Neural cell (in vitro differentiated cells): ENCODE measurements around the gene KRTAP9-4.

Experiments
- EP300 ChIP-seq: fragments of 450-650 bp; conservative IDR thresholded peaks from 2 replicates; pipeline ENCODE4 v1.6.1; 2014; ENCODE audit warnings: antibody characterized with exemption, mild to moderate bottlenecking, moderate library complexity; ENCODE audit not compliant: poor library complexity, severe bottlenecking
- EZH2 ChIP-seq: fragments of 200-600, 300-800 bp; shearing (Covaris generic), sonication (generic); IDR thresholded peaks from 2 replicates; pipeline ENCODE4 v1.6.1; 2014; ENCODE audit warnings: antibody characterized with exemption, low read length, borderline replicate concordance, mild to moderate bottlenecking; ENCODE audit not compliant: insufficient read depth, poor library complexity, severe bottlenecking
- MXI1 ChIP-seq: fragments of 450-650 bp; conservative IDR thresholded peaks from 2 replicates; pipeline ENCODE4 v1.6.1; 2014; ENCODE audit warnings: antibody characterized with exemption, mild to moderate bottlenecking; ENCODE audit not compliant: poor library complexity, severe bottlenecking
- POLR2AphosphoS5 ChIP-seq: IDR thresholded peaks from 2 replicates; pipeline ENCODE4 v1.6.1; 2012
- RAD21 ChIP-seq: fragments of 450-650 bp; conservative IDR thresholded peaks from 2 replicates; pipeline ENCODE4 v1.6.1; 2014; ENCODE audit warnings: antibody characterized with exemption, mild to moderate bottlenecking, moderate library complexity
- SMC3 ChIP-seq: fragments of 450-650 bp; conservative IDR thresholded peaks from 2 replicates; pipeline ENCODE4 v1.6.1; 2014; ENCODE audit warnings: antibody characterized with exemption, mild to moderate bottlenecking, moderate library complexity; ENCODE audit not compliant: poor library complexity
- TF ChIP-seq, protein P1 (sequence below): fragments of 450-650 bp; IDR thresholded peaks from 2 replicates; pipeline ENCODE4 v1.5.1; 2014; ENCODE audit warnings: antibody characterized with exemption, mild to moderate bottlenecking, moderate library complexity; ENCODE audit not compliant: poor library complexity, severe bottlenecking
- TF ChIP-seq, protein P2 (sequence below): IDR thresholded peaks from 2 replicates; pipeline ENCODE4 v1.6.1; 2012; ENCODE audit warnings: borderline replicate concordance

DNA sequence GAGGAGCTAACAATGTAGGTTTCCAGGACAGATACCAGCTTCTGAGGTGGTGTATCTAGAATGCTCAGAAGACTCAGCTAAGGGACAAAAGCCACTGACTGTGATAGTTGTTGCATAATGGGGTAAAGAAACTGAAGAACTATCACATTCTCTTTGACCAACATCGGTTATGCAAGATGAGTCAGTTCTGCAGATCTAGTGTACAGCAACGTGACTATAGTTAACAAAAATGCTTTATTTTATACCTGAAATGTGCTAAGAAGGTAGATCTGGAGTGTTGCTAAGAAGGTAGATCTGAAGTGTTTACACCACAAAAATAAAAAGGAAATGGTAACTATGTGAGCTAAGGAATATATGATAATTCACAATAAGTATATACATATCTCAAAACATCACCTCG, 18.2 kb downstream of the KRTAP9-4 start:
- TF ChIP-seq, protein P1, sequence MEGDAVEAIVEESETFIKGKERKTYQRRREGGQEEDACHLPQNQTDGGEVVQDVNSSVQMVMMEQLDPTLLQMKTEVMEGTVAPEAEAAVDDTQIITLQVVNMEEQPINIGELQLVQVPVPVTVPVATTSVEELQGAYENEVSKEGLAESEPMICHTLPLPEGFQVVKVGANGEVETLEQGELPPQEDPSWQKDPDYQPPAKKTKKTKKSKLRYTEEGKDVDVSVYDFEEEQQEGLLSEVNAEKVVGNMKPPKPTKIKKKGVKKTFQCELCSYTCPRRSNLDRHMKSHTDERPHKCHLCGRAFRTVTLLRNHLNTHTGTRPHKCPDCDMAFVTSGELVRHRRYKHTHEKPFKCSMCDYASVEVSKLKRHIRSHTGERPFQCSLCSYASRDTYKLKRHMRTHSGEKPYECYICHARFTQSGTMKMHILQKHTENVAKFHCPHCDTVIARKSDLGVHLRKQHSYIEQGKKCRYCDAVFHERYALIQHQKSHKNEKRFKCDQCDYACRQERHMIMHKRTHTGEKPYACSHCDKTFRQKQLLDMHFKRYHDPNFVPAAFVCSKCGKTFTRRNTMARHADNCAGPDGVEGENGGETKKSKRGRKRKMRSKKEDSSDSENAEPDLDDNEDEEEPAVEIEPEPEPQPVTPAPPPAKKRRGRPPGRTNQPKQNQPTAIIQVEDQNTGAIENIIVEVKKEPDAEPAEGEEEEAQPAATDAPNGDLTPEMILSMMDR = no peak
- no peak for TF ChIP-seq RAD21
- no peak for TF ChIP-seq POLR2AphosphoS5
- TF ChIP-seq EZH2 = no peak
- TF ChIP-seq EP300 = no peak
- no peak for TF ChIP-seq MXI1
- no peak for TF ChIP-seq SMC3
- TF ChIP-seq, protein P2, sequence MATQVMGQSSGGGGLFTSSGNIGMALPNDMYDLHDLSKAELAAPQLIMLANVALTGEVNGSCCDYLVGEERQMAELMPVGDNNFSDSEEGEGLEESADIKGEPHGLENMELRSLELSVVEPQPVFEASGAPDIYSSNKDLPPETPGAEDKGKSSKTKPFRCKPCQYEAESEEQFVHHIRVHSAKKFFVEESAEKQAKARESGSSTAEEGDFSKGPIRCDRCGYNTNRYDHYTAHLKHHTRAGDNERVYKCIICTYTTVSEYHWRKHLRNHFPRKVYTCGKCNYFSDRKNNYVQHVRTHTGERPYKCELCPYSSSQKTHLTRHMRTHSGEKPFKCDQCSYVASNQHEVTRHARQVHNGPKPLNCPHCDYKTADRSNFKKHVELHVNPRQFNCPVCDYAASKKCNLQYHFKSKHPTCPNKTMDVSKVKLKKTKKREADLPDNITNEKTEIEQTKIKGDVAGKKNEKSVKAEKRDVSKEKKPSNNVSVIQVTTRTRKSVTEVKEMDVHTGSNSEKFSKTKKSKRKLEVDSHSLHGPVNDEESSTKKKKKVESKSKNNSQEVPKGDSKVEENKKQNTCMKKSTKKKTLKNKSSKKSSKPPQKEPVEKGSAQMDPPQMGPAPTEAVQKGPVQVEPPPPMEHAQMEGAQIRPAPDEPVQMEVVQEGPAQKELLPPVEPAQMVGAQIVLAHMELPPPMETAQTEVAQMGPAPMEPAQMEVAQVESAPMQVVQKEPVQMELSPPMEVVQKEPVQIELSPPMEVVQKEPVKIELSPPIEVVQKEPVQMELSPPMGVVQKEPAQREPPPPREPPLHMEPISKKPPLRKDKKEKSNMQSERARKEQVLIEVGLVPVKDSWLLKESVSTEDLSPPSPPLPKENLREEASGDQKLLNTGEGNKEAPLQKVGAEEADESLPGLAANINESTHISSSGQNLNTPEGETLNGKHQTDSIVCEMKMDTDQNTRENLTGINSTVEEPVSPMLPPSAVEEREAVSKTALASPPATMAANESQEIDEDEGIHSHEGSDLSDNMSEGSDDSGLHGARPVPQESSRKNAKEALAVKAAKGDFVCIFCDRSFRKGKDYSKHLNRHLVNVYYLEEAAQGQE = no peak
